Measurements from ENCODE around the gene GRHPR.

GRHPR gene

GRCh38 chr9:37398464-37399025, 24.0 kb upstream of the GRHPR start:
- no peak overlapping the region for H3K4me3 ChIP-seq (ENCODE audit: low read depth, low read length)

DNA sequence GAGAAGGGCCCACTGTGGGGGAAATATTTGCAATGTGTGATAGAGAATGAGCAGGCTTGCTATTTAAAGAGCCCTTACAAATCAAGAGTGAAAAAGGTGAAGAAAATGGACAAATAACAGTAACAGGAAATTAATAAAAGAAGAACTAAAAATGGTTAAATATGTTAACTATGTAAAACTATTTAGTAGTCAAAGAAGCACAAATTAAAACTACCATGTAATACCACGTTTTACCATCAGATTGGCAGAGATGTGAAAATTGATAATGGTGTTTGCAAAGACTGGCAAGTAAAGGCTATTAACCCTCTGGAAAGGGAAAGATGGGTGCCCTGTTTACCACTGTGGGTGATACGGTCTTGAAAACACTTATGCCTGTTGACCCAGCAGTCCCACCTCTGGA, 23.2 kb upstream of the GRHPR start:
- no peak overlapping the region for H3K4me3 ChIP-seq (ENCODE audit: low read depth, low read length)

DNA sequence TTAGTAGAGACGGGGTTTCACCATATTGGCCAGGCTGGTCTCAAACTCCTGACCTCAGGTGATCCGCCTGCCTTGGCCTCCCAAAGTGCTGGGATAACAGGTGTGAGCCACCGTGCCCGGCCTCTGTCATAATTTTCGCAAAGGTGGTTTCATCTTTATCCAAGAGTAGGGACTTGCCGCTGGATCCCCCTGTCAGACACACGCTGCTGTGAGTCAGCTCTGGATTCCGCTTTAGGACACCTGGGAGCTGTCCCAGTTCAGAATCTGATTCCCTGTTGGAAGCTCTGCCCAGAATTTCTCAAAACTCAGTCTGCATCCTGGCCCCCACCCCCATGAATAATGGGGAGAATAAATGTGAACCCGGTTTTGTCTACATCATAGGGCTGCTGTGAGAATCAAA, 17.9 kb upstream of the GRHPR start:
- H3K4me3 ChIP-seq (ENCODE audit: low read depth, low read length): no peak overlapping the region

DNA sequence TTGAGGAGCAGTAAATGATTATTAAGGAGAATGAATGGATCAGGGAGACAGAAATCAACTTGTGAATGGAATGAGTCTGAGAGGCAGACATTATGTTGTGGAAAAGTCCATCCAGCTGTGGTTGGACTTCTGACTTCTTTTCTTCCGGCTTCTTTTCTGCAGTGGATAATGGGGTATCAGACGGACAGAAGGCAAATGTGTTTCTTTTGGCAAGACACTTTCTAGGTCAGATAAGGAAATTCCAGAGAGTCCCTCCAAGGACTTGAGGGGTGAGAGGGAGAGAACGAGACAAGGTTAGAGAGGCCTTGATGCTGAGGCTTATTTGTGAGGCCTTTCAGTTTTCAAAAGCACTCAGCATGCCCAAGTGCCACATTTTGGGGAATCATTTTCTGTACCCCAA, 17.1 kb upstream of the GRHPR start:
- H3K4me3 ChIP-seq (ENCODE audit: low read depth, low read length): no peak overlapping the region

GRCh38 chr9:37405764-37406380, 16.6 kb upstream of the GRHPR start:
- H3K4me3 ChIP-seq (ENCODE audit: low read depth, low read length): no peak overlapping the region

DNA sequence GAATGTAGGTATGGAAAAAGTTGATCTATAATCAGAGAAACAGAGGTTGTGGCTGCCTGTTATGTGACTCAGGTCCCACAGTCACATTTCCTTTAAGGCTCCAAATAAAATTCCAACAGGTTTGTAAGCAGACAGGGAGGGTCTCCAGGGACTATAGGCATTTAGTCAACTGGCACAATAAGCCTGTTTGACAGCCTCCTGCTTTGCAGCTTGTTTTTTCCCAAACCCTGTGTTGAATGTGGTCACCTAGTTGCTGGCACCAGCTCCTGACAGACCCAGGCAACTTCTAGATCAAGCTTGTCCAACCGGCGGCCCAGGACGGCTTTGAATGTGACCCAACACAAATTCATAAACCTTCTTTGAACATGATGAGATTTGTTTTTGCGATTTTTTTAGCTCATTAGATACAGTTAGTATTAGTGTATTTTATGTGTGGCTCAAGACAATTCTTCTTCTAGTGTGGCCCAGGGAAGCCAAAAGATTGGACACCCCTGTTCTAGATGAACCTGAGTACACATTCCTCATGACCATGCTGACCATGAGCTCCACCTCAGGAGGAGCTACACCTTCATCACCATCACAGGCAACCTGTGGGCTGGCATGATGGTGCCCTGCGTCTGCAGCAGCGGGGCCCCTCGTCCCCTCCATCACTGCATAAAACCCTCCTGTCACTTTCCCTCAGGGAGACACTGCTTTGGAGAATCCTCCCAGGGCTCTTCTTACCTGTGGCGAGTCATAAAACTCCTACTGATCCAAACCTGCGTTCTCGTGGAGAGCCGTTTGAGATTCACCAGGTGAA, 15.7 kb upstream of the GRHPR start:
- H3K4me3 ChIP-seq (ENCODE audit: low read depth, low read length): no peak overlapping the region

DNA sequence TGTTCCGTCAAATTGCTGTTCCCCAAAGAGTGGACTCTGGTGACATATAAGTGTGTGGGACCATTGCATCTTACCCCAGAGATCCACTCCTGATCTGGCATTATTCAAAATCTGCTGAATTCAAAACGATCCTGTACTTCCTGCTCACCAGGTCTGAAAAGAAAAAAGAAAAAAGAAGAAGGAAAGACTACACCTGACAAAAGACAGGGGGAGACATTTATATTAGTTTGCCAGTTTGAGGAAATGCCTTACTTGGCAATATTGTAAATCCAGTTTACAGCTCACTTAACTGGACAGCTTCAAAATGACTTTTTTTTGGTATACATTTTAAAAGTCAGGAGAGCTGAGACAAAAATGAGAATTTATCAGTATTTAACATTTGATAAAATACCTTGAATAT, 15.0 kb upstream of the GRHPR start:
- H3K4me3 ChIP-seq (ENCODE audit: low read depth, low read length): no peak overlapping the region

DNA sequence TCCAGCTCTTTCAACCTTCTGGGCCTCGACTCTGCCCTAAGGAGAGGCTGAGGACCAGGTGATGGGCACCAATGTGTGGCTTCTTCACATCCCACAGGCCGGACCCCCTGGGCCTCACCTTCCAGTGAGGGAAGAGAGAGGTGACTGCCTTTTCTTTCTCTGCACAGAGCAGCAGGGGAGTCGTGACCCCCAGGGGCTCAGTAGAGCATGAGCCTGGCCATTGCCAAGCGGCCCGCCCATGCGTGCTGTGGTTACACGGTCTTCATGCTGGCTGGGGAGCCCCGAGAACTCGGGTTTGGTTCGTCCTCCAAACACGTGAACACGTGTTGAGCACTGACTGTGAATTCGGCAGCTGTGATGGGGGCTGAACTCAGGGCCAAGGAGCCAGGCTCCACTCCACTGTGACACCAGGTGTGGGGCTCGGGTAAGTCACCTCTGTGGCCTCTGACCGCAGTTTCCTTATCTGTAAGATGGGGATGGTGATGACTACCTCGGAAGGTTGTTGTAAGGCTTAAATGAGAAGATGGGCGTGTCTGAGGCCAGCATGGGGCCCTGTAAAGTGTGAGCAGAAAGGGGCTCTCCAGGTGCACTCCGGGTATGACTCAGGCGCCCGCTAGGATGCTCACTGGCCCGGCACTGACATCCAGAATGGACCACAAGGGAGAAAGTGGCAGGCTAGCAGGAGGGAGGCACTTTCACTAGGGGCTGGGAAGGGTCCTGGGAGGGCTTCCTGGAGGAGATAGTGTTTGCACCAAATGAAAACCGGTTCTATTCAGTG, 13.4 kb upstream of the GRHPR start:
- no peak overlapping the region for H3K4me3 ChIP-seq (ENCODE audit: low read depth, low read length)

GRCh38 chr9:37410354-37410861, 12.1 kb upstream of the GRHPR start:
- H3K4me3 ChIP-seq (ENCODE audit: low read depth, low read length): no peak overlapping the region

GRCh38 chr9:37410969-37411785, 11.3 kb upstream of the GRHPR start:
- no peak overlapping the region for H3K4me3 ChIP-seq (ENCODE audit: low read depth, low read length)

DNA sequence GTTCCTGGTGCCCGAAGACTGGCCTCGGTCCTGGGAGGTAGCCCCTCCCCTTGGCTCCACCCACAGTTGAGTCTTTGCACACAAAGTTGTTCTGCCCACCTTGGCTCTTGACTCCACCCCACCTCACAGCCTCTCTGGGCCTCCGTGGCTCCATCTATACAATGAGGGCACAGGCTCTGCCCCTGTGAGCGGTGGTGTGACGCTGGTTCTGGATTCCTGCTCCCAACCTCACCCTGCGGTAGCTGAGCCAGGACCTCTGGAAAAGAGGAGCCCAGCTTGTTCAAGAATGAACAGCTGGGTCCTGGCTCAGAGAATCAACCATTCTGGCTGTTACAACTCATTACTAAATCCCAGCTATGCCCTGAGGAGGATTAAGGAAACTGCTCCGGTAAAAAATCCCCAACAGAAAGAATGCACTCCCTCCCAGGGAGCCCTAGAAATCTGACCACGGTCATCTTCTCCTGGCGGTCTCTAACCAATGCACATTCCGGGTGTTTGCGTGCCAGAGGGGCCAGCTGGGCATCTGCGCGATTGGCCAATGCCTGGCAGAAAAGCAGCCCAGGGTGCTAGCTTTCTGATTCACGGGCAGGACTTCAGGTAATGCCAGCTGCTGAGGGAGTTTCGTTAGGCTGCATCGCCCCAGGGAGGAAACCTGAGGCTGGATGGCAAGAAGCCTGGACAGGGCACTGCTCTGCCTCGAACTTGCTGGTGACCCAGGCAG, 9.9 kb upstream of the GRHPR start:
- H3K4me3 ChIP-seq (ENCODE audit: low read depth, low read length): no peak overlapping the region

DNA sequence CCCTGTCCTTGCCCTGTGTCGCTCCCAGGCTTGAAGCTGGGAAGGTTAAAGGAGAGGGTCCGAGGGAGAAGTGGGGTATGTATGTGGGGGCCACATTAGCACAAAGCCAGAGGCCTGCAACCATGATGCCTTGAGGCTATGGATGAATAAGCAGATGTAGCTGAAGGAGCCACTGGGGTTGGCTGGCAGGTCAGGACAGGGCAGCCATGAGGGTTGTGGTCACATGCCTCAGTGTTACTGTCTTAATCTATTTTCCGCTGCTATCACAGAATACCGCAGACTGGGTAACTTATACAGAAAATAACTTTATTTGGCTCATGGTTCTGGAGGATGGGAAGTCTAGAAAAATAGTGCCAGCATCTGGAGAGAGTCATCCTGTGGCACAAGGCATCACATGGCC, 9.2 kb upstream of the GRHPR start:
- H3K4me3 ChIP-seq (ENCODE audit: low read depth, low read length): no peak overlapping the region

DNA sequence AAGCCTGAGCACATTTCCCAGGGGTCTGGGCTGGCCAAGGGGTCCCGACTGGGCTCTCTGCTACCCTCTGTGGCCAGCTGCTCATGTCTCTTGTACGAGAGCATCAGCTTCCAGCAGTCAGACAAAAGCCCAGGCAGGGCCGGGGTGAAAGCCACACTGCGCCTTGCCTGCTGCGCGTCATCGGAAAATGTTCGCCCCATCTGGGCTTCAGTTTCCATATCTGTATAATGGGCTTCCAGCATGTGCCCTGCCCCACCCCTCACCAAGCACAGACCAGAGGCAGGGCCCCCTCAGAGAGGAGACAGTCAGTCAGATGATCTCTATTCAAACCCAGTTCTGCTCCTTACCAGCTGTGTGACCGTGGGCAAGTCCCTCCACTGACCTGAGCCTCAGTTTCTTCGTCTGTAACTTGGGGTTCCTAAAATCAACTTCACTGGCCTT, 8.0 kb upstream of the GRHPR start:
- no peak overlapping the region for H3K4me3 ChIP-seq (ENCODE audit: low read depth, low read length)

DNA sequence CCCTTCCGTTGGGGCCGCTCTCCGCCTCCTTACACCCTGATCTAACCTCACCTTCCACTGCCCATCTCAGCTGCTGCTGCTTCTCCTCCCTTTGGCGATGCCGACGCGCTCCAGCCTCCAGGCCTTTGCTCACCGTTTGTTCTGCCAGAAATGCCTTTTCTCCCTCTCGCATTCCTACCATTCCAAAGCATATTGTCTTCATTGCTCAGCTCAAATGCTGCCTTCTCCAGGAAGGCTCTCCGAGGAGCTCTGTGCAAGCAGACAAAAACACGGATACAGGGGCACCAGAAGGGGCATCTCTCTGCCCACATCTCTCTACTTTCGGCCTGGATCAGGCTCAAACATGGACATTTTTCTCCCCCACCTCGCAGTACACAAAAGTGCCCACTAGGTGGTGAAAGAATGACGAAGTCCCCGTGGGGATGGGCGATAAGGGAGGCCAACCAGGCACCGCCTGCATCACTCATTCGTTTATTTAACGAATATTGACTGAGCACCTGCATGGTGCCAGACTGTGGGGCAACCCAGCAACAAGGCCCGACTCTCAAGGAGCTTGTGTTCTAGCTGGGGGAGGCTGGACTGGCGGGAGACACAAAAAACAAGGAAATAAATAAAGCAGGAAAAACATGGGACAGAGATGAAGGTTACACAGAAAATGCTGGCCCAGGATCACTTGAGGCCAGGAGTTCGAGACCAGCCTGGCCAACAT, 7.3 kb upstream of the GRHPR start:
- H3K4me3 ChIP-seq (ENCODE audit: low read depth, low read length): no peak overlapping the region

DNA sequence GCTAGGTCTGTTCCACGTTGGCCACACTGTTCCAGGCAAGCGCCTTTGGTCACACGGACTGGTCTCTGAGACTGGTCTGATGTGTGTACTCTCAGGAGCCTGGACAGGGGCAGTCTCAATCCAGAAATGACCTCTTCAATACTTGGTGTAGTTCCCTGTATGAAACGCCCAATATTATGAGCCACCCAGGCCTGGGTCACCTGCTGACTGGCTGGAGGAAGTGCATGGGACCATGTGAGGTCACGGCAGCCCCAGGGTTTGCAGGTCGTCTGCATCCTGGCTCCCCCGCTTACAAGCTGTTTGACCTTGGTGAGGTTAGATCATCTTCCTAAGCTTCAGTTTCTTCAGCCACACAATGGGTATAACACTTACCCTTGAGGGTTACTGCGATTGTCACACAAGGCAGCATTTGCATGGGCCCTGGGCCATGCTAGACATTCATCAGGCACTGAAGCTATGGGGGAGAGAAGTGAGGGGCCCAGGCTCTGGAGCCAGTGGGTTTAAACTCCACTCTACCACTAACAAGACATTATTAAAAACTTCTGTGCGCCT, 5.2 kb upstream of the GRHPR start:
- H3K4me3 ChIP-seq (ENCODE audit: low read depth, low read length): no peak overlapping the region

- H3K4me3 ChIP-seq (ENCODE audit: low read depth, low read length): no peak overlapping the region
Observed at GRCh38 chr9:37417857-37418618, 4.5 kb upstream of the GRHPR start.

GRCh38 chr9:37419204-37419603, 3.3 kb upstream of the GRHPR start:
- no peak overlapping the region for H3K4me3 ChIP-seq (ENCODE audit: low read depth, low read length)

All from iPS-11a (cell line).